ENCODE measurements around the gene ANKDD1B. TPM values are rescaled to one million over a fixed set of nuclear protein-coding genes. Genes with fewer than 3 reads are reported as not detected.

Gene ANKDD1B
- total RNA-seq, 5 donors from 2014 or later (not counting 1 experiment from before 2014, with no cell fraction given), result 0.28 to 0.85 (median 0.33) TPM; not detected in 1

Other genes starting within 250 kb of the ANKDD1B start
- 10 to 100 TPM; 35.7 to 39.4 (median 38.0) TPM for gene CERT1, start 99.8 kb upstream of the ANKDD1B start, total RNA-seq
- gene POLK, start 99.6 kb upstream of the ANKDD1B start, total RNA-seq, result 10 to 100 TPM; 21.8 to 26.2 (median 25.0) TPM
- 10 to 100 TPM; 10.6 to 18.5 (median 14.2) TPM for gene POC5, start 106.0 kb downstream of the ANKDD1B start, total RNA-seq

Measured in T-cell (primary cell).